GM23248 (cell line): ENCODE results near the gene KRTAP2-3.

Experiments
- EZH2 ChIP-seq: fragments of 200-600 bp; sonication (generic); IDR thresholded peaks from 2 replicates; pipeline ENCODE4 v1.6.1; 2018; ENCODE audit warnings: antibody characterized with exemption, mild to moderate bottlenecking; ENCODE audit not compliant: insufficient read depth, poor library complexity, severe bottlenecking
- EZH2phosphoT487 ChIP-seq: fragments of 200-600 bp; sonication (generic); IDR thresholded peaks from 2 replicates; pipeline ENCODE4 v1.6.1; 2018; ENCODE audit warnings: antibody characterized with exemption, moderate library complexity, mild to moderate bottlenecking, low read depth; ENCODE audit not compliant: insufficient read depth

- TF ChIP-seq EZH2phosphoT487, result no peak
- no peak for TF ChIP-seq EZH2
Observed at GRCh38 chr17:41037853-41038350, 22.0 kb downstream of the KRTAP2-3 start.
